ACHN (cell line): ENCODE data around the gene OLFML1.

Experiments
- DNase-seq: peaks from one replicate; pipeline ENCODE4 v3.0.0-alpha.2; 2015
- in situ Hi-C: cut with HindIII; loops from 2 replicates; pipeline ENCODE4 v1.10.0; 2017; ENCODE audit warnings: low sequenced_read_pairs, low pct_ligation_motif_present, low pct_unique_long_range_greater_than_20kb

OLFML1 gene

DNA sequence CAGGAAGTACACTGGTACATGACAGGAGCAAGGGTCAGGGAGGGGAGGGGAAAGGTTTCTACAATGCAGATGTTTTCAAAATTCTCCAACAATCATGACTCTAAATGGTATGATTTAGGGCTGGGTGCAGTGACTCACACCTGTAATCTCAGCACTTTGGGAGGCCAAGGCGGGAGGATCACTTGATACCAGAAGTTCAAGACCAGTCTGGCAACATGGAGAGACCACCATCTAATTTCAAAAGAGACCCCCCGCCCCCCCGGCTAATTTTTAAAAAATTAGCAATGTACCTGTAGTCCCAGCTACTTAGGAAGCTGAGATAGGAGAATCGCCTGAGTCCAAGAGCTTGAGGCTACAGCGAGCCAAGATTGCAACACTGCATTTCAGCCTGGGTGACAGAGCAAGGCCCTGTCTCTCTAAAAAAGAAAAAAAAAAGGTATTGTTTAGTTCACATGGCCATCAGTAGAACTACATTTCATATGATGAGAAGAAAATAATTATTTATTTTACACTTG, 15.9 kb upstream of the OLFML1 start:
- DNase-seq, result no peak
- in situ Hi-C loops, result no loop called here

DNA sequence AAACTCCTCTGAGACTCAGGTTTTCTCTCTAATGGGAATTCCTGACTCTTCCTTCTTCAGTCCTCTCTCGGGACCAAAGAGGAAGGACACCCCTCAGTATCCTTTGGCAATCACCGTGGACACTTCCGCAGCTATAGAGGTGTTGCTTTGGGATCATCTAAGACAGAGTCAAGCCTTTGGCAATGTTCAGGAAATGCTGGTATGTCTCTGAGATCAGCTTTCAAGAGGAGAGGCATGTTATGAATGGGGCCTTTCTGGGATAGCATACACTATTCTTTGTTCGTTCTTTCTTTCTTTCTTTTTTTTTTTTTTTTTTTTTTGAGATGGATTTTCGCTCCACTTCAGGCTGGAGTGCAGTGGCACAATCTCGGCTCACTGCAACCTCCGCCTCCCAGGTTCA, 14.2 kb upstream of the OLFML1 start:
- no peak for DNase-seq
- in situ Hi-C loops, result no loop called here

DNA sequence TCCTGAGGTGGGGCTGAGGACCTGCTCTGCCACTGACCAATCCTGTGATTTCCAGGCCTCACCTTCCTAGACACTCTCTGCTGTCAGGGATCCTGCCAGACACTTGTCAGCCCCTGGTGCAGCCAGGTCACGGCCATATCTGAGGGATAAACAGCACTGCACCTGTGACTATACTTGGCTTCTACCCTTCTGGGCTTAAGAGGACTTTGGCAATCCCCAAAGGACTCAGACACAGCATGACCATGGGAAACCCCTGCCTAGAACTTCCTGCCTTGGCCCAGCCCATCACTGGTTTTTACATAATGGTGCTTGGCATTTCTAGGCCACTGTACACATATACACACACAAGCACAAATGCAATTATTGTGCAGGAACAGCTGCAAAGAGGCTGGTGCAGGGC, 11.6 kb upstream of the OLFML1 start:
- no peak for DNase-seq
- in situ Hi-C loops, result no loop called here

DNA sequence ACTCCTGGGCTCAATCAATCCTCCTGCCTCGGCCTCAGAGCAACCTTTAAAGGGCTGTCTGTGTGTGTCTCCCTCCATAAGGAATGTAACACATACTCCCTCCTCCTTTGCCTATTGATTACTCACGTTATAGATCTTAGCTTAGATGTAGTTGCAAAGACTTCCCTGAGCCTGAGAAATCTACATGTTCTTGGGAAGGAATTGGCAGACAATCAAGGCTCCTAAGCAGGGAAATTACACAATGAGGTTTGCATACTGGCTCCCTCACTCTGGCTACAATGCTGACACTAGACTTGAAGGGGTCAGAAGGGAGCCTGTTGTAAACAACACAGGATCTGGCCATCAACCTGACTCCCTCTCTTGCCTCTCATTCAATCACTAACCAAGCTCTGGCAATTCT, 5.2 kb upstream of the OLFML1 start:
- DNase-seq, result no peak
- in situ Hi-C loops, result no loop called here

GRCh38 chr11:7484131-7484530, 1.2 kb upstream of the OLFML1 start:
- in situ Hi-C loops, result no loop called here
- DNase-seq, result no peak

GRCh38 chr11:7484645-7485044, 661 bp upstream of the OLFML1 start:
- in situ Hi-C loops, result no loop called here
- no peak for DNase-seq

DNA sequence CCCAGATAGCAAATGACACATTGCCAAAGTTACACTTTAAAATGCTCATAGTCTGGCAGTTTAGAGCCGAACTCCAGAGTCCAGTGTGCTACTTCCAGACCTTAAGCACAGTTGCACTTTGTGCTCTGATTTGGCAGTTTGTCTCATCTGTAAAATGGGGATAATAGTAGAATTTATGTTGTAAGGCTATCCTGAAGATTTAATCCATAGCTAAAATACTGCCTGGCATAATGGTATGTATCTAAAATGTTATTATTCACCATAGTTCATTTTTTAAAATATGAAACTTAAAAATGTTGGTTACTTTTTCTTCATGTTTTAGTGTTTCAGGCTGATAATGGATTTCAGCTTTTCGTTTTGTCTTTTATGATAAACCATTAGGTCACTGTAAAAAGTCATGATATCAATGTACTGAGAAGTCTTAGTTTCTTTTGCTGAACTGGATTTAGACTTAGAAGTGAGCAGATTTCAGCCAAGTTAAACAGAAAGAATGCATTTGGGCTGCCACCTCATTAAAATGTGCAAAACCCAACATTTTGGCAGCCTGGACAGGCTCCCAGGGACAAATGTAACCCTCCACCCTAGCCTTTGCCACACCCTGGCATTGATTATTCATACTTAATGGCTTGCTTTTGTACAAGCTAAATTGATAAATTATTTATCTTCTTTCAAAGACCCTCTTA, 933 bp downstream of the OLFML1 start:
- DNase-seq, result no peak
- in situ Hi-C loops, result no loop called here

- no peak for DNase-seq
- in situ Hi-C loops, result no loop called here
Measured at GRCh38 chr11:7486781-7487140, 1.5 kb downstream of the OLFML1 start.

DNA sequence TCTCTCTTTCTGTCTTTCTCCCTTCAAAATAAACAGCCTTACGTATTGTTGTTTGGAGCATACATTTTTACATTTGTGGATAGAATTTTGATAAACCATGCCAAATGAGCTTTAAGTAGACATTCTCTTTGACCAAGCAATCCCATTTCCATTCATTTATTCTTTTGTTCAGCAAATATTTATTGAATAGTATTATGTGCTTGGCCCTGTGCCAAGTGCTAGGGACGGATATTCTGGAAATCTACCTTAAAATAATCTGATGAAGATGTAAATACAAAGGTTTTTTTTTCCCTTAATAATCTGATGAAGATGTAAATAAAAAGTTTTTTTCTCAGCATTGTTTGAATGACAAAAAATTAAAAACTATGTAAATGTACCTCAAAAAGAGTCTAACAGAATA, 2.1 kb downstream of the OLFML1 start:
- DNase-seq, result no peak
- in situ Hi-C loops, result no loop called here

- in situ Hi-C loops, result no loop called here
- no peak for DNase-seq
Measured at GRCh38 chr11:7488681-7489080, 3.4 kb downstream of the OLFML1 start.

- in situ Hi-C loops, result no loop called here
- no peak for DNase-seq
Measured at GRCh38 chr11:7489376-7489775, 4.1 kb downstream of the OLFML1 start.

- in situ Hi-C loops, result no loop called here
- DNase-seq, result no peak
Measured at GRCh38 chr11:7490054-7490453, 4.7 kb downstream of the OLFML1 start.

DNA sequence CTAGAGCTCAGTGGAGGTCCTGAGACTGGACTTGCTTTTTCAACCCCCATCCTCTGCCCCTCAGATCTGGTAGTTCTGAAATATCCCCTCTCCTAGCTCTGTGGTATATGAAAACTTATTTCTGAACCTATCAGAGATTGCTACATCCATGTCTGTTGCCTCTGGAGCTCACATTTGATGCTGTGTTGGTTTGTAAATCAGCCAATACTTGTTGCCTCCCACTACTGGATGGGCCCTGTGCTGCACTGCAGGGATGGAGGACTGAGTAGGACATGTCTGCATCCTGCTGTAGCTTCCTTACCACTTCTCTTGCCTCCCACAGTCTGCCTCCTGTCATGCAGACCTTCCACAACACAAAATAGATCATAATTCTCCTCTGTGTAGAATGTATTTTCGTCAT, 5.2 kb downstream of the OLFML1 start:
- DNase-seq, result no peak
- in situ Hi-C loops, result no loop called here

- in situ Hi-C loops, result no loop called here
- DNase-seq, result no peak
Measured at GRCh38 chr11:7492253-7492652, 6.9 kb downstream of the OLFML1 start.

GRCh38 chr11:7493670-7494069, 8.4 kb downstream of the OLFML1 start:
- DNase-seq, result no peak
- in situ Hi-C loops, result no loop called here

DNA sequence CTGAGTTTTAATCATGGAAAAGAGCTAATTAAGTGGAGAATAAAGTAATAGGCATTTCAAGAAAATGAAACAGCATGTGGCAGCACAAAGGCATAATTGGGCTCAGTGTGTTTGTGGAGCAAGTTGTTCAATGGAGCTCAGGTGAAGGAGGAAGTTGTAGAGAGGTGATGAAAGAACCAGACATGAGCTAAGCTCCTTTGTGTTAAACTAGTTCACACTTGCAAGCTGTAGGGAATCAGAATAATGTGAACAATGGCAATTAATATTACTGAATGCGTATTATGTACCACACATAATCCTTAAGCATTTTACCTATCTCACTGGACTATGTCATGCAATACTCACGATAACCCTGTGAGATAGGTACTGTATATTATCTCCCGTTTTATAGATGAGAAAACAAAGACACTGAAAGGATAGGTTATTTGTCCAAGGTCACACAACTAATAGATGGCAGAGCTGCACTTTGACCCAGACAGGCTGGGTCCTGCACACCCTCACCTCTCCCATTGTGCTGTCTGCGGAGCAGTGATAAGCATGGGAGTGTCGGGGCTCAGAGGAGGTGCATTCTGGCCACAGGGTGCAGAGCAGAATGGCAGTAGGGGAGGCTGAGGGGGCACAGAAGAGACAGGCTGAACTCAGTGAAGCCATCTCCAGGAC, 8.9 kb downstream of the OLFML1 start:
- DNase-seq, result no peak
- in situ Hi-C loops, result no loop called here

- DNase-seq, result no peak
- in situ Hi-C loops, result no loop called here
Measured at GRCh38 chr11:7495882-7496551, 10.7 kb downstream of the OLFML1 start.

DNA sequence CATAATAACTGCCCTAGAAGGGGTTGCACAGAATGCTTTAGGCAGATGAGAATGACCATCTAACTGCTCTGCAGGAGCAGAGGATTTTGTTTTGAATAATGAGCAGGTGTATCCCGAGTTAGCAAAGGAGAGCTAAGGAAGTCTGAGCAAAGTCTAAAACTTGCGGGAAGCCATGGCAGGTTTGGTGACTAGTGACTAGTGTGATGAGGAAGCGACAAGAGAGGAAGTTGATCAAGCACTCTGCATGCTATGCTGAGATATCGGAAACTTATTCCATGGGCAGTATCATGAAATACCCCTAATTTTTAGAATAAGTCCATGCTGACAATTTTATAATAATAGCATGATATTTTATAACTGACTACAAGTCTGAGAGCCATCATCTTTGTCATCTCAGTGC, 12.9 kb downstream of the OLFML1 start:
- in situ Hi-C loops, result no loop called here
- DNase-seq, result no peak

- DNase-seq, result no peak
- in situ Hi-C loops, result no loop called here
Measured at GRCh38 chr11:7499081-7499480, 13.8 kb downstream of the OLFML1 start.

DNA sequence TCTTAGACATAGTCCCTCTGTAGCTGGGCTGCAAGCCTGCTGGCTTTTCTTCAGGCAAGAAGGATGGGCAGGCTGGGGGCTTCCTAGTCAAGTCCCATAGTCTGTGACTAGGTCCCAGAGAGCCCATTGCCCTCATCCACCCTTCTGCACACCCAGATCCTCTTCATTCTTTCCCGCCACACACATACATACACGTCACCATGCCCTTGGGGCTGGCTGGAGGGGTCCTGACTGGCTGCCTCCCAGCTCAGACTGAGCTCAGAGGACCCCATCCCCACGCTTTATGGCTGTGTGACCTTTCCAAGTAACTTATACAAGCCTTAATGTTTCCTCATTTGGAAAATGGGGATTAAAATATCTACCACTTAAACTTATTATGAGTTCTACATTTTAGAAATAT, 14.9 kb downstream of the OLFML1 start:
- in situ Hi-C loops, result no loop called here
- no peak for DNase-seq
